Stimulated activated CD4-positive, alpha-beta T cell treated with anti-CD3 and anti-CD28 coated beads, TNF-alpha, amount 100 ng/mL, for 1 hour (primary cell): ENCODE measurements around the gene NCBP2.
"Not testable (repeated sequence)": the region's sequence is repeated elsewhere in the genome, so short reads cannot be mapped to it uniquely, and the experiment has no call there.

Experiments
- DNase-seq, 3 donors: peaks; one replicate each; pipeline ENCODE4 v3.0.0-alpha.2; 2020; ENCODE audit warnings: low read depth in 3 of 3, low spot score in 1 of 3

Gene NCBP2

DNA sequence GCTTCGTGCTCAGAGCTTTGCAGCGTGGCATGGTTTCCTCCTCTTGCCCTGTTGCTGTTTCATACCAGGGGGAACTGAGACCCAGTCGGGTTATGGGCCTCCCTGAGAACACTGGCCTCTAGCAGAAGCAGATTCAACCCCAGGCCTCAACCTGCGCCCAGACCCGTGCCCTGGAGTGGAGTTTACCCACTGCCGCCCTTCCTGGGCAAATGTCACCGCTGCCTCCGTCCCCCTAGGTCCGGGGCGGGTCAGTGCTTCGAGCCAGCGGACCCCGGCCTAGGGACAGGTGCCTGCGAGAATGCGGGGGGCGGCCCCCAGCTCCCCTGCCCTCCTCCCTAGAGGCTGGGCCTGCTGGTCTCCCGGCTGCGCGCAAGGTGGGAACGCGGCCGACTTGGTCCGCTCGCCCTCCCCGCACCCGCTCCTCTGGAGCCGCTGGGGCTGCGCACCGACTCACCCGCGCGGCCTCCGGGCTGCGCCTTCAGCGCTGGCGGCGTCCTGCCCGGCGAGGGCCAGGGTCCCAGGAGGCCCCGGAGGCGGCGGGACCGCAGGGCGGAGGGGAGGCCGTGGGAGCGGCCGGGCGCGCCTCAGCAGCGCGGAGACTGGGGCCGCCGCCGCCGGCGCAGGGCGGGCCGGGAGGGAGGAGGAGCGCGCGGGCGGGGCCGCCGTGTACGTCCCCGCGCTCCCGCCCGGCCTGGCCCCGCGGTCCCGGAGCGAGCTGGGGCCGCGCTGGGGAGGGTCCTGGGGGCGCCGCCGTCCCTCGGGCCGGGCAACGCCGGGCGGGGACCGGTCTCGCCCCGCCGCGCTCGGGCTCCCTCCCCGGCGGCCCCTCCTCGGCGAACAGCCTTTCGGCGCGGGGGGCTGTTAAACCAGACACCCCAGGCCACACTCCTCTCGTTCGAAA lies 26.2 kb upstream of the NCBP2 start, which contains the start of gene PIGZ:
Gene PIGZ, minus strand, starts transcription at position 601 of the 901 bp plus-strand sequence. CDS start 16,802 bp downstream, outside the sequence.
- DNase-seq, result peak in 1 of 3 donors; percentile 33

DNA sequence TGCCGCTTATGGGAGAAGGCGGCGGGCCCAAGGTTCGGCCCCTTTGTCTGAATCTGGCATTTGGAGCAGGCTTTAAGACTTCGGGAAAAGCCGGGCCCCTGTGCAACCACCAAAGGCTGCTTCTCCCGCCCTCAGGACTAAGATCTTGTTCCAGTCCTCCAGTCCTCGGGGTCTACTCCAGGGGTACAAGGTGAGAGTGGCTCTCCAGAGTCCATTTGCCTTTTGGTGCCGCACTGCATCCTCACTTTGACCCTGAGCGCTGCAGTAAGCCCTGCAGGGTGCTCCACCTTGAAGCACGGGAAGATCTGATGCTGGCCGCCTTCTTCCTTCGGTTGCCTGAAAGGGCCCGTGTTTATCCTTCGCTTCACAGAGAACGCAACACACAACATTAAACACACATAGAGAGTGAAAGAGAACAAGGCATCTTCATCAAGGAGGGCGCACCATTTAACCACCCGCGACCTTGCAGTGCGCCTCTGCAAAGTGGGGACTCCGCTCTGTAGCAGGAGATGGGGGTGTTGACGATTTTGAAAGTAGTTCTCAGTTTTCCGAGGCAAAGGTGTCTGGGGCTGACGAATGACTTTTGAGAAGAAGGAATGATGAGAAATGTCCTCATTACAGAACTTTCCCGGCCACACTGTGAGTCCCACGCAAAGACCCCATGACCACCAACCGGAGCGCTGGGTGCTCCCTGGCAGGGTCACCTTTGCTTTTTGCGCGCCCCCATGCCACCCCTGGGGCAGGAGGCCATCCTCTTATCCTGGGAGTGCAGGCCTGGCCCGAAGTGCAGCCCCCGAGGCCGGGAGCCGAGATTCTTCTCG lies 25.3 kb upstream of the NCBP2 start:
- no peak for DNase-seq

DNA sequence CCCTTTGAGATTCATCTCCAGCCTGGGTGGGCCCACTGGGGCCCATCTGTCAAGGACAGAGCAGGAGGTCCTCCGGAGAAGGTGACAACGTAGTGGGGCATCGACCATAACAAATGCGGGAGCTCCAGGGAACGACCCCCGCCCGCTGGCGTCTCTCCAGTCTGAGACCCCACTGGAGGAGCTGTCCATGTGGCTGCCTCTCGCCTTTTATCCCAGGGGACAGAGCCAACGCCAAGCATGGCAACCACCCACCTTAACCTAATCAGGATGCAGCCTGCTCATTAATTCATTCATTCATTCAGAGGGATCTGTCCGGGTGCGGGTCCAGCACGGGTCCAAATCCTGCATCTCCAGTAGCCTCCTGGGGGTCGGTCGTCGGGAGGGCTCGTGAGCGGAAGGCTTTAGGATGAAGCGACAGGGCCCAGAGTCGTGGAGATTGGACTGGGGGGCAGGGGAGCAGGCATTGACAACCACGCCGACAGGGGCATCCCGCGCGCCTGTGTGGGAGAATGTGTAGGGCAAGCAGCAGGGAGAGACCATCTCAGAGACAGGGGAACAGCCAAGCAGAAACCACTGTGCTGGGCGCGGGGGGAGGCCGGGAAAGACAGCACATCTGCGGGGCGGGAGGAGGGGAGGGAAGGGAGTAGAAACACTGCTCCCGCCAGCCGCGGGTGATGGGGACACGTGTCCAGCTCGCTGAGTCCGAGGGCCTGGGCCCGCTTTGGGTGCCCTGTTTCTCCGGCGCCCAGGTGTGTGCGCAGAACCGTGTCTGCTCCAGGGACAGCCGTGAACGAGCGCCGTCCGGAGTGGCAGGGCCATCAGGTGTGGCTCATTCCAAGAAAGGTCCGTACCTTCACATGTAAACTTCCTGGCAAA lies 24.4 kb upstream of the NCBP2 start:
- DNase-seq, result no peak

DNA sequence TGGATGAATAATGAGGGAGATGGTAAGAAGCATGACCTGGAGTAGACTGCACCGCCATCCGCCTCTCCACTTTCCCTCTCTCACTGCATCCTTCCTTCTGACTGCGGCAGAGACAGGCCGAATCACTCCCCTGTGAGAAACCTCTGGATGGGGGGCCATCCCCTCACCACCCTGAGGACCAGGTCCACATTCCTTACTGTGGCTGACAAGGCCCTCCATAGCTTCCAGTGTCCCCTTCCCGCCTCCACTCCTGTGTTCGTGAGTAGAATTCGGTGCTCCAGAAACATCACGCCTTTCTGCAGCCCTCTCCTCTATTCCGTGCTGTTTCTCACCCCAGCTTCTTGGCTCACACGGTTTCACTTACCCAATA lies 23.5 kb upstream of the NCBP2 start:
- no peak for DNase-seq

DNA sequence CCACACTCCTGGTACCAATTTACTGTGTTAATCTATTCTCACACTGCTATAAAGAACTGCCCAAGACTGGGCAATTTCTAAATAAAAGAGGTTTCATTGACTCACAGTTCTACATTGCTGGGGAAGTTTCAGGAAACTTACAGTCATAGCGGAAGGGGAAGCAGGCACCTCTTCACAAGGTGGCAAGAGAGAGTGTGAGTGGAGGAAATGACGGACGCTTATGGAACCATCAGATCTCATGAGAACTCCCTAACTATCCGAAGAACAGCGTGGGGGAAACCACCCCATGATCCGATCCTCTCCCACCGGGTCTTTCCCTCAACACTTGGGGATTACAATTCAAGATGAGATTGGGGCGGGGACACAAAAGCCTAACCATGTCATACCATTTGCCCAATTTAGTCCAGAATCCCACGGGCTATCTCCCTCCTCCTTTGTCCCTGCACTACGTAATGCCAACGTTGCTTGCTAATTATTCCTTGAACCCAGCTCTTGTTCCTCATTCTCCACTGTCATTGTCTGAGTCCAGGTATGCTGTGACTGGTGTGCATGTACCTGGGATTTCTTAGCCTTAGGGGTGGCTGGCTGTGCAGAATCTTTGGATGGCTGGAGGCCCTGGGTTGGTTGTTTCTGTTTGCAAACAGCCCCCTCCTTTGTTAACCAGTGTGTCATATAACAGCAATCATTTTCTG lies 22.9 kb upstream of the NCBP2 start:
- DNase-seq, result no peak

DNA sequence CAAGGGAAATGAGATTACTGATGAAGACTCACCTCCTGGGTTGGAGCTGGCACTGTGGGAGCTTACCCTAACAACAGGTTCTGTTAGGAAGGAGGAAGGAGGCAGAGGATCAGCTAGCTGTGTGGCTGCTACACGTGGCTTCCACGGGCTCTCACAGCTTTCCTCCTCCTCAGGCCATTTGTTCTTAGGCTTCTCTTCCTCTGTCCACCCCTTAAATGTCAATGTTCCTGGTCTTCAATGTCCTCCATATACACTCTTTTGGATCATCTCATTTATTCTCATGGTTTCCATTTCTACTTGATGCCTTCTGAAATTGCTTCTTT lies 21.3 kb upstream of the NCBP2 start:
- no peak for DNase-seq

DNA sequence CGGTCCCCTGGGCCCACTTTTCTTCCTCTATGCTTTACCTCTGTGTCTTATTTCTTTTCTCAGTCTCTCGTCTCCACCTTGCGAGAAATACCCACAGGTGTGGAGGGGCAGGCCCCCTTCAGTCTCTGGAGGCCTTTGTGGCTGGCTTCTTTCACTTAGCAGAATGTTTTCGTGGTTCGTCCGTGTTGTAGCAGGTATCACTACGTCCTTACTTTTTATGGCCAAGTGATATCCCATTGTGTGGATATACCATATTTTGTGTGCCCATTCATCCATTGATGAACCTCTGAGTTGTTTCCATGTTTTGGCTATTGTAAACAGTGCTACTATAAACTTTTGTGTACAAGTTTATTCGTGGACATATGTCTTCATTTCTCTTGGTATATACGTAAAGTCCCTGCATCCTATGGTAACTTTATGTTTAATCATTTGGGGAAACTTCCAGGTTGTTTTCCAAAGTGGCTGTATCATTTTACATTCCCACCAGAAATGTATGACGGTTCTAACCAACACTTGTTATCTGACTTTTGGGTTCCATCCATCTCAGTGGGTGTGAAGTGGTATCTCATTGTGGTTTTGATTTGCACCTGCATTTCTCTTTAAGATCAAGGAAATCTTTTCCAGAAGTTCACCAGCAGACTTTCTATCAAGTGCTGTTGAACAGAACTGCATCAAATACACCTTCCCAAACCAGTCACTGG lies 20.8 kb upstream of the NCBP2 start:
- DNase-seq, result no peak

DNA sequence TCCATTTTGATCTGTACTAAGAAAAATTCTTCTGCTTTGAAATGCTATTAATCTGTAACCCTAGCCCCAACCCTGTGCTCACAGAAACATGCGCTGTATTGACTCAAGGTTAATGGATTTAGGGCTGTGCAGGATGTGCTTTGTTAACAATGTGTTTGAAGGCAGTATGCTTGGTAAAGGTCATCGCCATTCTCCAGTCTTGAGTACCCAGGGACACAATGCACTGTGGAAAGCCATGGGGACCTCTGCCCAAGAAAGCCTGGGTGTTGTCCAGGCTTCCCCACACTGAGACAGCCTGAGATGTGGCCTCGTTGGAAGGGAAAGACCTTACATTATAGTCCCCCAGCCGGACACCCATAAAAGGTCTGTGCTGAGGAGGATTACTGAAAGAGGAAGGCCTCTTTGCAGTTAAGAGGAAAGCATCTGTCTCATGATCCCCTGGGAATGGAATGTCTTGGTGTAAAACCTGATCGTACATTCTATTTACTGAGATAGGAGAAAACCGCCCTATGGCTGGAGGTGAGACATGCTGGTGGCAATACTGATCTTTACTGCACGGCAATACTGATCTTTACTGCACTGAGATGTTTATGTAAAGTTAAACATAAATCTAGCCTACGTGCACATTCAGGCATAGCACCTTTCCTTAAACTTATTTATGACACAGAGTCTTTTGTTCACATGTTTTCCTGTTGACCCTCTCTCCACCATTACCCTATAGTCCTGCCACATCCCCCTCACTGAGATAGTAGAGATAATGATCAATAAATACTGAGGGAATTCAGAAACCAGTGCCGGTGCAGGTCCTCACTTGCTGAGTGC lies 20.0 kb upstream of the NCBP2 start:
- DNase-seq, result no peak

DNA sequence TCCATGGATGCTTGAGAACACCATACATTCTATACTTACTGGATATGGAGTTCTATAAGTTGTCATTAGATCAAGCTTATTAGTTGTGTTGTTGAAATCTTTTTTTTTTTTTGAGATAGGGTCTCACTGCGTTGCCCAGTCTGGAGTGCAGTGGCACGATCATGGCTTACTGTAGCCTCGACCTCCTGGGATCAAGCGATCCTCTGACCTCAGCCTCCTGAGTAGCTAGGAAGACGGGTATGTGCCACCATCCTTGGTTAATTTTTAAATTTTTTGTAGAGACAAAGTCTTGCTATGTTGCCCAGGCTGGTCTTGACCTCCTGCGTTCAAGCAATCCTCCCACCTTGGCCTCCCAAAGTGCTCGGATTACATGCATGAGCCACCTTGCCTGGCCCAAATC lies 12.5 kb upstream of the NCBP2 start:
- DNase-seq, result no peak

DNA sequence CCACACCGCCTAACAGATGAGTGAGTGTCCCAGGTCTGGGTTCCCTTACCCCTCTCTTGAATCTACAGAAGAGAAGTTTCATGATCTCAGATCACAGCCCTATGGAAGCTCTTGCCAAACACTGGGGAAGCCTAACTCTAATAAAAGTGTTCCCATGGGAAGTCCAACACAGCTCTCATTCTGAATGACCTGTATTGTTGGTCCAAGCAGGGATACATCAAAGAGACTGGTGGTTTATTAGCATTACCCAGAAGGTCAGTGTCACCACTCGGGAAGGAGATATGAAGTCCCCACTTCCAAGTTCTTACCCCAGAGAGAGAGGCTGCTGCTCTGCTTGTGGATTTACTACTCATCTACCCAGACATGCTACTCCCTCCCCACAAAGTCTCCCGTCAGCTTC lies 9.0 kb upstream of the NCBP2 start:
- no peak for DNase-seq

DNA sequence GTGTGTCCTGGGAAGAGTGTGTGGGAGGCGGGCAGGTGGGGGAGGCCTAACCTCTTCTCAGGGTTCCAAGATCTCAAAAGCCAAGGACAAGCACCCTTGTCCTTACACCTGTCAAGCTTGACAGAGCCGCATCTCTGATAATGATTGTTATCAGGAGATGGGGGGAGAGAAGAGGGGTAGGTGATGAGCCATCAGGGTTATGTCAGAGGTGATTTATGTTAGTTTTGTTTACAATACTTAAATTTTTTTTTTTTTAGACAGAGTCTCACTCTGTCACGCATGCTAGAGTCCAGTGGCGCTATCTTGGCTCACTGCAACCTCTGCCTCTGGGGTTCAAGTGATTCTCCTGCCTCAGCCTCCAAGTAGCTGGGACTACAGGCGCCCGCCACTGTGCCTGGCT lies 7.4 kb upstream of the NCBP2 start:
- no peak for DNase-seq

DNA sequence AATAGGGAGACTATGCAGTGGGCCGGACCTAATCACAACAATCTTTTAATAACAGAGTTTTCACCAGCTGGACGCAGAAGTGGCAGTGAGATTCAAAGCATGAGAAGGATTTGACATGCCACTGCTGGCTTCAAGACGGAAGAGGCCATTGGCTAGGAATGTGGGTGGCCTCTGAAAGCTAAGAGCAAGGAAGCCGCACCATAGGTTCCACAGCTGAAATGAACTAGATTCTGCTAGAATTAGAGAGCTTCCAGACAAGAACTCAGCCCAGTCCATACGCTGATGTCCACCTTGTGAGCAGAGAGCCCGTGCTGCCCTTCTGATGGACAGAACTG lies 6.9 kb upstream of the NCBP2 start:
- DNase-seq, result no peak

DNA sequence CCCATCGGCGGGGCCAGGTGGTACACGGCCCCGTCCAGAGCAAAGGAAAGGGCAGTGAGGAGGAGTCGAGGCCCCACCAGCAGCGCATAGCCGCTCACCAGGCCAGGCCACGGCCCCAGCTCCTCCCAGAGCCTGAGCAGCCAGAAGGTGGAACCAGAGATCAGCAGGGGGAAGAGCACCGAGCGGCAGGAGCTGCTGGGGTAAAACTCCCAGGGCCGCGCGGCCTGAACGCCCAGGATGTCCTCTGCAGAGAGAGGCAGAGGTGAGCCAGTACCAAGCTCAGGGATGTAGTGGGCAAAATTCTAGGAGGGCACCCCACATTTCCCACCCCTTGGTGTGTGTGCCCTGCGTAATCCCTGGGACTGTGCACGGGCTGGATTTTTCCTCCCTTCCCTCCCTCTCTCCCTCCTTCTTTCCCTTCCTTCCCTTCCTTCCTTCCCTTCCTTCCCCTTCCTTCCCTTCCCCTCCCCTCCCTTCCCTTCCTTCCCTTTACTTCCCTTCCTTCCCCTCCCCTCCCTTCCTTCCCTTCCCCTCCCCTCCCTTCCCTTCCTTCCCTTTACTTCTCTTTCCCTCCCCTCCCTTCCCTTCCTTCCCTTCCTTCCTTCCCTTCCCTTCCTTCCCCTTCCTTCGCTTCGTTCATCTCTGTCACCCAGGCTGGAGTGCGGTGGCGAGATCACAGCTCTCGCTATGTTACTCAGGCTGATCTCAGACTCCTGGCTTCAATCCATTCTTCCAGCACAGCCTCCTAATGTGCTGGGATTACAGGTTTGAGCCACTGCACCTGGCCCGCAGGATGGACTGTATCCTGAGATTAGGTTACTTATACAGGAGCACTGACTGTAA lies 6.3 kb upstream of the NCBP2 start:
- no peak for DNase-seq

DNA sequence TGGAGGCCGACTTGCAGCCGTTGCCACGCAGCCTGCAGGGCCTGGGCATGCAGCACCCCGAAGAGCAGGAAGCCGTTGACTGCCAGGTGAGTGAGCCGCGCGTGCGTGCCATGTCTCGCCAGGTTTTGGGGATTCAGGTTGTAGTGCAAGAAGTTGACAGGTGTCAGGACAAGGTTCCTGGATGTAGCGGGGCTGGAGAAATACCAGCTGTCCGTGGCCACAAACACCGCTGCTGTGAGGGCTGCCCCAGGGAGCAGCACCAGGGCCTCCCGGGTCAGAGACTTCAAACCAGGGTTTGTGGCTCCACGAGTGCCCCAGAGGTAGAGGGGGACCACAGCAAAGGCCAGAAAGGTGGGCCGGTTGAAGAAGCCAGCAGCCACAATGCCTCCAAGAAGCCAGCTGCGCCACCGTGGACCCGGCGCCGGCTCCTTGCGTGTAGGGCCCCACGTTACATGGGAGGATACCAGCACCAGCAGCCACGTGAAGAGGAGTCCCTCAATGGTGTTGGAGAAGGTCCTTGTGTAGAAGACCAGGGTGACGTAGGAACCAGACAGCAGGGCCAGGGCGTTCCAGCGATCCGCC lies 5.6 kb upstream of the NCBP2 start:
- DNase-seq, result no peak

DNA sequence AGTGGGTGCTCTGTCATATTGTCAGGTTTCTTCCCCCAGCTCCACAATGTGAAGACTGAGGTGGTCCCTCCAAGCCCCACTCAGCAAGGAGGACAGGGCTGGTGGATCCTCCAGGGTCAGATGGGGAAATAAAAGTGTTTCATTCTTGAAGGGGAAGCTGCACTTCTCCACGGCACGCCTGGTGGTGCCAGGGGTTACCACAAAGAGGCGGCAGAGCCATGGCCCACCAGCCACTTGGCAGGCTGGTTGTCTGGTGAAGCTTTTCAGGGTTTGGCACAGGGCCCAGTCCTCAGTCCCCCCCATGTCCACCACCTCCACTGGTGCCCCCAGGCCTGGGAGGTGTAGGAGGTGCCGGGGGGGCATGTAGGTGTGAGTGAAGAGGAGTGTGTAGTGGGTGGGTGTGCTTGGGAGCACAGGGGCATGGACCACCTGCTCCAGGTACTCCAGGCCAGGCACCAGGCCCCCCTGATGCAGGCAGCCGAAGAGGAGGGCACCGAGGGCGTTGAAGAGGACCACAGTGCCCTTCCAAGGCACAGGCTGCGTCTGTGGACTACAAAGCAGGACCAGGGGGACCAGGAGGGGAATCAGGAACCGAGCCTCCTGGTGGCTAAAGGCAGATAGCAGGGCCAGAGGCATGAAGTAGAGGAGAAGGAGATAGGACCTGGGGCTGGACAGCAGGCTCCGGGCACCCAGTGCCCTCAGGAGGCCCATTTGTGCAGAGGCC lies 5.0 kb upstream of the NCBP2 start:
- DNase-seq, result no peak

DNA sequence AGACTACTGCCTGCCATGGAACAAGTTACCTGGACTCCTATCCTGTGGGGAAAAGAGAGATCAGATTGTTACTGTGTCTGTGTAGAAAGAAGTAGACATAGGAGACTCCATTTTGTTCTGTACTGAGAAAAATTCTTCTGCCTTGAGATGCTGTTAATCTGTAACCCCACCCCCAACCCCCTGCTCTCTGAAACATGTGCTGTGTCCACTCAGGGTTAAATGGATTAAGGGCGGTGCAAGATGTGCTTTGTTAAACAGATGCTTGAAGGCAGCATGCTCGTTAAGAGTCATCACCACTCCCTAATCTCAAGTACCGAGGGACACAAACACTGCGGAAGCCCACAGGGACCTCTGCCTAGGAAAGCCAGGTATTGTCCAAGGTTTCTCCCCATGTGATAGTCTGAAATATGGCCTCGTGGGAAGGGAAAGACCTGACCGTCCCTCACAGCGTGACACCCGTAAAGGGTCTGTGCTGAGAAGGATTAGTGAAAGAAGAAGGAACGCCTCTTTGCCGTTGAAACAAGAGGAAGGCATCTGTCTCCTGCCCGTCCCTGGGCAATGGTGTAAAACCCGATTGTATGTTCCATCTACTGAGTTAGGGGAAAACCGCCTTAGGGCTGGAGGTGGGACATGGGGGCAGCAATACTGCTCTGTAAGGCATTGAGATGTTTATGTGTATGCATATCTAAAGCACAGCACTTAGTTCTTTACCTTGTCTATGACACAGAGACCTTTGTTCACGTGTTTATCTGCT lies 1.9 kb upstream of the NCBP2 start:
- not testable (repeated sequence) for DNase-seq

DNA sequence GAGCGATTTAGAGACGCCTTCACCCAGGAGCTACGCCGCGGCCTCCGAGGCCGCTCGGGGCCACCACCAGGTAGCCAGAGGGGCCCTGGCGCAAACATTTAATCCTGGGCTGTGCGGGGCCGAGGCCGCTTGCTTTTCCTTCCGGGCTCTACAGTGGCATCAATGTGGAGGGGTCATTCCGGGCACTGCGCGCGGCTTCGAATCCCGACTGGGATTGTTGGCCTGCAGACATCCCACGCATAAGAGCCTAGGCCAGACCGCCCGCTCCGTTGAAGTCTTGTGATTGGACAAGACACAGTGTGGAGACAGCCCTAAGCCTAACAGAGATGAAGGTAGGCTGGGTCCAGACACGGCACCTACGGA lies 568 bp upstream of the NCBP2 start:
- no peak for DNase-seq
